DMS79 (cell line): Measurements from ENCODE around the gene LMNB1.
"Not testable (repeated sequence)": the region's sequence is repeated elsewhere in the genome, so short reads cannot be mapped to it uniquely, and the experiment has no call there.

Experiments
- DNase-seq: peaks from one replicate; lab custom pipeline; 2025; lab: John Stamatoyannopoulos, UW

The LMNB1 gene

GRCh38 chr5:126826619-126827215 is 49.8 kb downstream of the LMNB1 start:
- no peak for DNase-seq

GRCh38 chr5:126829098-126829497 is 52.2 kb downstream of the LMNB1 start:
- no peak for DNase-seq

- DNase-seq = no peak
These were observed 53.1 kb downstream of the LMNB1 start for GRCh38 chr5:126830061-126830460.

GRCh38 chr5:126831156-126831555 is 54.2 kb downstream of the LMNB1 start:
- no peak for DNase-seq

- DNase-seq = no peak
These were observed 59.8 kb downstream of the LMNB1 start for GRCh38 chr5:126836778-126837177.

- DNase-seq = no peak
These were observed 60.3 kb downstream of the LMNB1 start for GRCh38 chr5:126837242-126837641.

GRCh38 chr5:126837906-126838539 is 61.1 kb downstream of the LMNB1 start:
- DNase-seq = no peak

- not testable (repeated sequence) for DNase-seq
These were observed 62.5 kb downstream of the LMNB1 start for GRCh38 chr5:126839407-126839806.

- not testable (repeated sequence) for DNase-seq
These were observed 66.4 kb downstream of the LMNB1 start for GRCh38 chr5:126843375-126843774.

- not testable (repeated sequence) for DNase-seq
These were observed 68.6 kb downstream of the LMNB1 start for GRCh38 chr5:126845470-126846070.

- no peak for DNase-seq
These were observed 69.4 kb downstream of the LMNB1 start for GRCh38 chr5:126846344-126846743.

GRCh38 chr5:126846744-126847455 is 70.0 kb downstream of the LMNB1 start:
- DNase-seq = no peak

GRCh38 chr5:126847456-126847820 is 70.5 kb downstream of the LMNB1 start:
- DNase-seq = no peak

GRCh38 chr5:126847826-126848251 is 70.9 kb downstream of the LMNB1 start:
- no peak for DNase-seq

- DNase-seq = no peak
These were observed 71.3 kb downstream of the LMNB1 start for GRCh38 chr5:126848253-126848652.

GRCh38 chr5:126849101-126849678 is 72.3 kb downstream of the LMNB1 start:
- DNase-seq = no peak

GRCh38 chr5:126851501-126852011 is 74.6 kb downstream of the LMNB1 start:
- no peak for DNase-seq

- DNase-seq = no peak
These were observed 75.2 kb downstream of the LMNB1 start for GRCh38 chr5:126852091-126852571.

GRCh38 chr5:126852841-126853271 is 75.9 kb downstream of the LMNB1 start:
- no peak for DNase-seq

GRCh38 chr5:126853541-126854307 is 76.8 kb downstream of the LMNB1 start:
- DNase-seq = not testable (repeated sequence)

- no peak for DNase-seq
These were observed 77.7 kb downstream of the LMNB1 start for GRCh38 chr5:126854526-126855110.
